Measurements from ENCODE around the gene GPATCH1. TPM values are rescaled to one million over a fixed set of nuclear protein-coding genes. Genes with fewer than 3 reads are reported as not detected.
A peak's percentile ranks its signal among the peaks of the same experiment; 100 is the strongest.

The GPATCH1 gene
- total and polyA plus RNA-seq, 4 donors = 3.8 to 10.6 (median 8.4) TPM

- no peaks in the 10 kb centered on the region for H3K9me3 ChIP-seq (ENCODE audit: control insufficient read depth, low read length)
- intact Hi-C loops (cut with DNase I) = no loop called here
- H3K27me3 ChIP-seq (ENCODE audit: control insufficient read depth in 1 of 2, insufficient read depth in 2 of 2, low read length in 1 of 2) = no peaks in the 10 kb centered on the region
- H3K36me3 ChIP-seq (ENCODE audit: control insufficient read depth in 1 of 2, insufficient read depth in 2 of 2, low read length in 1 of 2) = peaks cover 9 to 18% of the 10 kb centered on the region in 2 donors
- no peak for DNase-seq
- H3K4me3 ChIP-seq (ENCODE audit: low read length in 2 of 2) = no peak overlapping the region
- 87 to 88% methylated on average over 4 of the region's 4 CpGs for WGBS, 2 donors
- no peak overlapping the region for H3K27ac ChIP-seq (ENCODE audit: low read depth in 1 of 2, low read length in 2 of 2)
- H3K4me1 ChIP-seq (ENCODE audit: control insufficient read depth in 1 of 2, insufficient read depth in 2 of 2, low read length in 2 of 2) = no peaks in the 10 kb centered on the region
- no peak for ATAC-seq (ENCODE audit: low FRiP score)
These were observed 15.0 kb downstream of the GPATCH1 start for GRCh38 chr19:33096005-33096404.

GRCh38 chr19:33098055-33098534 is 17.1 kb downstream of the GPATCH1 start:
- intact Hi-C loops (cut with DNase I) = no loop called here
- ATAC-seq (ENCODE audit: low FRiP score) = no peak
- H3K36me3 ChIP-seq (ENCODE audit: control insufficient read depth in 1 of 2, insufficient read depth in 2 of 2, low read length in 1 of 2) = peaks cover 9 to 16% of the 10 kb centered on the region in 2 donors
- no peak overlapping the region for H3K4me3 ChIP-seq (ENCODE audit: low read length in 2 of 2)
- peak in 1 of 2 donors; percentile 39 for DNase-seq
- H3K9me3 ChIP-seq (ENCODE audit: control insufficient read depth, low read length) = no peaks in the 10 kb centered on the region
- H3K27me3 ChIP-seq (ENCODE audit: control insufficient read depth in 1 of 2, insufficient read depth in 2 of 2, low read length in 1 of 2) = no peaks in the 10 kb centered on the region
- no peak overlapping the region for H3K27ac ChIP-seq (ENCODE audit: low read depth in 1 of 2, low read length in 2 of 2)
- no peaks in the 10 kb centered on the region for H3K4me1 ChIP-seq (ENCODE audit: control insufficient read depth in 1 of 2, insufficient read depth in 2 of 2, low read length in 2 of 2)
- WGBS, 2 donors = 70 to 73% methylated on average over 4 of the region's 4 CpGs

GRCh38 chr19:33100894-33101644 is 20.1 kb downstream of the GPATCH1 start:
- Histone ChIP-seq H3K4me1 (ENCODE audit: control insufficient read depth in 1 of 2, insufficient read depth in 2 of 2, low read length in 2 of 2) (no peaks in the 10 kb centered on the region), H3K4me3 (ENCODE audit: low read length in 2 of 2) (no peak overlapping the region), H3K36me3 (ENCODE audit: control insufficient read depth in 1 of 2, insufficient read depth in 2 of 2, low read length in 1 of 2) (peaks cover under 1 to 7% of the 10 kb centered on the region in 2 donors), H3K27me3 (ENCODE audit: control insufficient read depth in 1 of 2, insufficient read depth in 2 of 2, low read length in 1 of 2) (no peaks in the 10 kb centered on the region), H3K9me3 (ENCODE audit: control insufficient read depth, low read length) (no peaks in the 10 kb centered on the region), H3K27ac (ENCODE audit: low read depth in 1 of 2, low read length in 2 of 2) (no peak overlapping the region)
- 88 to 91% methylated on average over 10 of the region's 10 CpGs for WGBS, 2 donors
- intact Hi-C loops (cut with DNase I) = no loop called here
- DNase-seq (no peak), ATAC-seq (ENCODE audit: low FRiP score) (no peak)

- WGBS, 2 donors = 87 to 88% methylated on average over 6 of the region's 6 CpGs
- ATAC-seq (ENCODE audit: low FRiP score) = no peak
- intact Hi-C loops (cut with DNase I) = no loop called here
- no peak overlapping the region for H3K4me3 ChIP-seq (ENCODE audit: low read length in 2 of 2)
- H3K9me3 ChIP-seq (ENCODE audit: control insufficient read depth, low read length) = no peaks in the 10 kb centered on the region
- H3K27me3 ChIP-seq (ENCODE audit: control insufficient read depth in 1 of 2, insufficient read depth in 2 of 2, low read length in 1 of 2) = no peaks in the 10 kb centered on the region
- no peak for DNase-seq
- no peaks in the 10 kb centered on the region for H3K4me1 ChIP-seq (ENCODE audit: control insufficient read depth in 1 of 2, insufficient read depth in 2 of 2, low read length in 2 of 2)
- H3K36me3 ChIP-seq (ENCODE audit: control insufficient read depth in 1 of 2, insufficient read depth in 2 of 2, low read length in 1 of 2) = peaks cover 6 to 8% of the 10 kb centered on the region in 2 donors
- no peak overlapping the region for H3K27ac ChIP-seq (ENCODE audit: low read depth in 1 of 2, low read length in 2 of 2)
These were observed 21.9 kb downstream of the GPATCH1 start for GRCh38 chr19:33102893-33103292.

GRCh38 chr19:33108161-33108560 is 27.2 kb downstream of the GPATCH1 start:
- H3K4me3 ChIP-seq (ENCODE audit: low read length in 2 of 2) = no peak overlapping the region
- ATAC-seq (ENCODE audit: low FRiP score) (no peak), DNase-seq (no peak)
- H3K4me1 ChIP-seq (ENCODE audit: control insufficient read depth in 1 of 2, insufficient read depth in 2 of 2, low read length in 2 of 2) = no peaks in the 10 kb centered on the region
- intact Hi-C loops (cut with DNase I) = no loop called here
- H3K9me3 ChIP-seq (ENCODE audit: control insufficient read depth, low read length) = no peaks in the 10 kb centered on the region
- no peaks in the 10 kb centered on the region for H3K27me3 ChIP-seq (ENCODE audit: control insufficient read depth in 1 of 2, insufficient read depth in 2 of 2, low read length in 1 of 2)
- 92 to 94% methylated on average over 10 of the region's 10 CpGs for WGBS, 2 donors
- H3K36me3 ChIP-seq (ENCODE audit: control insufficient read depth in 1 of 2, insufficient read depth in 2 of 2, low read length in 1 of 2) = peaks cover 6 to 11% of the 10 kb centered on the region in 2 donors
- no peak overlapping the region for H3K27ac ChIP-seq (ENCODE audit: low read depth in 1 of 2, low read length in 2 of 2)

- Histone ChIP-seq H3K9me3 (ENCODE audit: control insufficient read depth, low read length) (no peaks in the 10 kb centered on the region), H3K4me3 (ENCODE audit: low read length in 2 of 2) (no peak overlapping the region), H3K36me3 (ENCODE audit: control insufficient read depth in 1 of 2, insufficient read depth in 2 of 2, low read length in 1 of 2) (peaks cover 6 to 15% of the 10 kb centered on the region in 2 donors), H3K27me3 (ENCODE audit: control insufficient read depth in 1 of 2, insufficient read depth in 2 of 2, low read length in 1 of 2) (no peaks in the 10 kb centered on the region), H3K27ac (ENCODE audit: low read depth in 1 of 2, low read length in 2 of 2) (no peak overlapping the region), H3K4me1 (ENCODE audit: control insufficient read depth in 1 of 2, insufficient read depth in 2 of 2, low read length in 2 of 2) (no peaks in the 10 kb centered on the region)
- DNase-seq = no peak
- no peak for ATAC-seq (ENCODE audit: low FRiP score)
- WGBS, 2 donors = 83 to 85% methylated on average over 9 of the region's 9 CpGs
- intact Hi-C loops (cut with DNase I) = no loop called here
These were observed 29.3 kb downstream of the GPATCH1 start for GRCh38 chr19:33110137-33110910.

- Histone ChIP-seq H3K9me3 (ENCODE audit: control insufficient read depth, low read length) (no peaks in the 10 kb centered on the region), H3K27me3 (ENCODE audit: control insufficient read depth in 1 of 2, insufficient read depth in 2 of 2, low read length in 1 of 2) (no peaks in the 10 kb centered on the region), H3K27ac (ENCODE audit: low read depth in 1 of 2, low read length in 2 of 2) (no peak overlapping the region), H3K4me1 (ENCODE audit: control insufficient read depth in 1 of 2, insufficient read depth in 2 of 2, low read length in 2 of 2) (no peaks in the 10 kb centered on the region), H3K4me3 (ENCODE audit: low read length in 2 of 2) (no peak overlapping the region), H3K36me3 (ENCODE audit: control insufficient read depth in 1 of 2, insufficient read depth in 2 of 2, low read length in 1 of 2) (peaks cover 6 to 15% of the 10 kb centered on the region in 2 donors)
- intact Hi-C loops (cut with DNase I) = no loop called here
- WGBS, 2 donors = 95 to 96% methylated on average over 11 of the region's 11 CpGs
- DNase-seq (no peak), ATAC-seq (ENCODE audit: low FRiP score) (no peak)
These were observed 30.6 kb downstream of the GPATCH1 start for GRCh38 chr19:33111587-33111986.

GRCh38 chr19:33114312-33114711 is 33.3 kb downstream of the GPATCH1 start:
- no peaks in the 10 kb centered on the region for H3K9me3 ChIP-seq (ENCODE audit: control insufficient read depth, low read length)
- no peaks in the 10 kb centered on the region for H3K27me3 ChIP-seq (ENCODE audit: control insufficient read depth in 1 of 2, insufficient read depth in 2 of 2, low read length in 1 of 2)
- H3K27ac ChIP-seq (ENCODE audit: low read depth in 1 of 2, low read length in 2 of 2) = no peak overlapping the region
- H3K4me3 ChIP-seq (ENCODE audit: low read length in 2 of 2) = no peak overlapping the region
- 84 to 87% methylated on average over 4 of the region's 4 CpGs for WGBS, 2 donors
- DNase-seq = no peak
- no peak for ATAC-seq (ENCODE audit: low FRiP score)
- H3K36me3 ChIP-seq (ENCODE audit: control insufficient read depth in 1 of 2, insufficient read depth in 2 of 2, low read length in 1 of 2) = peaks cover 3 to 12% of the 10 kb centered on the region in 2 donors
- no peaks in the 10 kb centered on the region for H3K4me1 ChIP-seq (ENCODE audit: control insufficient read depth in 1 of 2, insufficient read depth in 2 of 2, low read length in 2 of 2)
- intact Hi-C loops (cut with DNase I) = no loop called here

All from aorta (tissue), 5 donors.